B cell (primary cell): ENCODE results near the gene ABCA4. TPM values are rescaled to one million over a fixed set of nuclear protein-coding genes. Genes with fewer than 3 reads are reported as not detected.

Source experiments
- polyA plus RNA-seq: library from polyadenylated mRNA; depleted of rRNA; stranded (reverse); fragments of >200 nt; gene quantifications from 2 replicates; pipeline ENCODE4 v1.2.3, GENCODE V29; 2012
- total RNA-seq, 2 donors: library from RNA; stranded (reverse); fragments of 120-200 nt in 1 of 2; gene quantifications; 1 replicate in 1 of 2; 2 replicates in 1 of 2; pipeline versions ENCODE4 v1.2.3 to v1.2.4, GENCODE V29; 2013 to 2022

The ABCA4 gene
- total and polyA plus RNA-seq, 2 donors (not counting 1 experiment from before 2014, with no cell fraction given) = not detected

Other genes starting within 250 kb of the ABCA4 start
- gene DNTTIP2, start 241.9 kb downstream of the ABCA4 start, total RNA-seq = 58.3 and 62.1 TPM in 2 replicates
- 13.6 and 28.7 TPM in 2 replicates for gene DNTTIP2, start 241.9 kb downstream of the ABCA4 start, polyA plus RNA-seq
- gene GCLM, start 211.7 kb downstream of the ABCA4 start, total RNA-seq = 10.7 and 12.4 TPM in 2 replicates
- 1.3 and 1.7 TPM in 2 replicates for gene GCLM, start 211.7 kb downstream of the ABCA4 start, polyA plus RNA-seq
- gene ARHGAP29, start 116.4 kb upstream of the ABCA4 start, total RNA-seq = not detected in 2 replicates
- not detected in 2 replicates for gene ARHGAP29, start 116.4 kb upstream of the ABCA4 start, polyA plus RNA-seq